GM23338 (cell line): Measurements from ENCODE around the gene ASB2.

Source experiments
- CREB1 ChIP-seq: fragments of 250-450 bp; sonication (Bioruptor Pico); IDR thresholded peaks from 2 replicates; pipeline ENCODE4 v1.5.0; 2020; ENCODE audit warnings: low read depth, mild to moderate bottlenecking, moderate library complexity
- CTCF ChIP-seq, 2 experiments: fragments of 200-600 bp in 1 of 2; sonication (generic) in 1 of 2; conservative IDR thresholded peaks; 2 replicates each; pipeline versions ENCODE4 v1.5.1 to v1.6.1; 2016 to 2017; ENCODE audit warnings: antibody characterized with exemption in 2 of 2, low read depth in 2 of 2, mild to moderate bottlenecking in 2 of 2, moderate library complexity in 1 of 2
- EZH2 ChIP-seq: fragments of 200-600 bp; sonication (generic); IDR thresholded peaks from one replicate; pipeline ENCODE4 v1.8.0; 2017; ENCODE audit warnings: antibody characterized with exemption, mild to moderate bottlenecking, low read depth; ENCODE audit not compliant: unreplicated experiment
- EZH2phosphoT487 ChIP-seq: fragments of 200-600 bp; sonication (generic); IDR thresholded peaks from one replicate; pipeline ENCODE4 v1.8.1; 2018; ENCODE audit warnings: antibody characterized with exemption; ENCODE audit not compliant: unreplicated experiment
- JUNB ChIP-seq: IDR thresholded peaks from one replicate; pipeline ENCODE4 v1.6.1; 2016; ENCODE audit warnings: antibody characterized with exemption; ENCODE audit not compliant: unreplicated experiment
- NANOG ChIP-seq: IDR thresholded peaks from 2 replicates; pipeline ENCODE4 v1.6.1; 2016; ENCODE audit warnings: antibody characterized with exemption, borderline replicate concordance
- POLR2AphosphoS5 ChIP-seq: IDR thresholded peaks from 2 replicates; pipeline ENCODE4 v1.6.1; 2016; ENCODE audit warnings: antibody characterized with exemption, low read depth
- REST ChIP-seq: IDR thresholded peaks from one replicate; pipeline ENCODE4 v1.6.1; 2018; ENCODE audit warnings: antibody characterized with exemption; ENCODE audit not compliant: unreplicated experiment
- STAT1 ChIP-seq: IDR thresholded peaks from one replicate; pipeline ENCODE4 v1.6.1; 2016; ENCODE audit warnings: antibody characterized with exemption; ENCODE audit not compliant: unreplicated experiment
- ZNF114 ChIP-seq: fragments of 250-450 bp; sonication (Bioruptor Pico); IDR thresholded peaks from 2 replicates; pipeline ENCODE4 v1.5.0; 2020; ENCODE audit warnings: mild to moderate bottlenecking, moderate library complexity
- ZNF331 ChIP-seq: fragments of 250-450 bp; sonication (Bioruptor Pico); IDR thresholded peaks from 2 replicates; pipeline ENCODE4 v1.5.0; 2020; ENCODE audit warnings: low read depth, mild to moderate bottlenecking, moderate library complexity

GRCh38 chr14:93960774-93961438 is 15.5 kb downstream of the ASB2 start:
- TF ChIP-seq CTCF (conservative IDR thresholded peaks at IDR 0.05; ENCODE audit: low read depth in 2 of 2) (no peak), EZH2 (no peak), ZNF331 (CRISPR knock-in tag) (no peak), POLR2AphosphoS5 (no peak), REST (no peak), NANOG (no peak), CREB1 (CRISPR knock-in tag) (no peak), ZNF114 (CRISPR knock-in tag) (no peak), JUNB (no peak), EZH2phosphoT487 (no peak), STAT1 (no peak)
